Stimulated activated CD8-positive, alpha-beta memory T cell treated with anti-CD3 and anti-CD28 coated beads, Interleukin-12 subunit alpha, Interleukin-12 subunit beta, amount 100 ng/mL, for 1 hour (primary cell): Measurements from ENCODE around the gene XRCC6.
"Not testable (repeated sequence)": the region's sequence is repeated elsewhere in the genome, so short reads cannot be mapped to it uniquely, and the experiment has no call there.

Experiments used
- DNase-seq: peaks from one replicate; pipeline ENCODE4 v3.0.0-alpha.2; 2020; ENCODE audit warnings: low read depth

The XRCC6 gene

DNA sequence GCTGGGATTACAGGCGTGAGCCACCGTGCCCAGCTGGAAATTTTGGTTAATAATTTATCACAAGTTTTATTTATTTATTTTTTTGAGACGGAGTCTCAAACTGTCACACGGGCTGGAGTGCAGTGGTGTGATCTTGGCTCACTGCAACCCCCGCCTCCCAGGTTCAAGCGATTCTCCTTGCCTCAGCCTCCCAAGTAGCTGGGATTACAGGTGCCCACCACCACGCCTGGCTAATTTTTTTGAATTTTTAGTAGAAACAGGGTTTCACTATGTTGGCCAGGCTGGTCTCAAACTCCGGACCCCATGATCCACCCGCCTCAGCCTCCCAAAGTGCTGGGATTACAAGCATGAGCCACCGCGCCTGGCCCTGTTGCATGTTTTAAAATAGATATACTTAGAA is 65.8 kb downstream of the XRCC6 start:
- not testable (repeated sequence) for DNase-seq

DNA sequence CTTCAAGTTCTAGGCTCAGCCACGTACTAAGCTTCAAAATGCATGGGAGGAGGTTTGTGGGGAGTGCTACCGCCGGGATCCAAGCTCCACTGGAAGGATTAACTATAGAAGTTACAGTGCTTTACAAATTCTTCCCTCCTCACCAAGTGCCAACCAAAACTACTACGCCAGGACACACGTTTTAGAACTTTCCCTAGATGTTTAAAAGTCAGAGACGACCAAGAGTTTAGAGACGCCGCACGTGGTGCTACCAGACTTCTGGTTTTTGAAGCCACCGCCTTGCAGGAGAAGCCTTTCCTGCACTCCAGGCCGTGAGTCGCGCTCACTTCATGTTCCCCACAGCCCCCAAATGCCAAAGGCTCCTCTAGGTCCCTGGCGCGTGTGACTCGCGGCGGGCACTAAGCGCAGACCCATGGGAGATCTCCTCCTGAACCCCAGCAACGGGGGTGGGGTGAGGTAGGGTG is 66.8 kb downstream of the XRCC6 start:
- DNase-seq: no peak

DNA sequence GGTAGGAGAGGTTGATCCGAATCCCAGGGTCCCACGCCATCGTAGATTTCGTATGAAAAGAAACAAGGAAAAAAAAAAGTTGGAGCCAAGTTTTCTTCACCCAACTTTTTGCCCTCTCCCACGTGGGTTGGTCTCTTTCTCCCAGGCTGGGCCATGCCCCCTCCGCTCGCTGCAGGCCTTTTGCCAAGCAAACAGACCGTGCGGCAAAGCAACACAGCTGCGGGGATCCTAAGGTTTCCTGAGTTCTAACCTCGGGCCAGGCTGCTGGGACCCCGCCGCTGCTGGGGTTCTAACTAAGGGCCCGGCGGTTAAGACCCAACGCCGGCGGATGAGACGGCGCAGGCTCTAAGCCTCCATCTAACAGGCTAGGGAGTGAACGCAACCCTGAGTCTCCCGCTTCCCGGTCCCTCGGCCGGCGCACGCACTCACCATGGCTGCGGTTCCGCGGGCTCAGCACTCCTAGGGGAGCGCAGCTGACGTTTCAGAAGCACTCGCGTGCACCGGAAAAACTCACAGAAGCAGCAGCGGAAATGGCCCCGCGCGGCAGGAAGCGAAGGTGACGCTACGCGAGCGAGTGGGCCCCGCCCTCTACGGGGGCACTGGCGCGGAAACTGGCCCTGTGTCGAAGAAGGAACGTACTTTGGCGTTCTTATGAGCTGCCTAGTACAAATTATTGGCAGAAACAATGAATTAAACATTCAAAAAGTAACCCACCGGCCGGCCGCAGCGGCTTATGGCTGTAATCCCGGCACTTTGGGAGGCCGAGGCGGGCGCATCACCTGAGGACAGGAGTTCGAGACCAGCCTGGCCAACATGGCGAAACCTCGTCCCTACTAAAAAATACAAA is 67.5 kb downstream of the XRCC6 start, which contains the start of gene SNU13:
Gene SNU13, minus strand, starts transcription at position 503 of the 847 bp plus-strand sequence. Its CDS starts 71 bp downstream, at position 432.
- peak; percentile 87 for DNase-seq

DNA sequence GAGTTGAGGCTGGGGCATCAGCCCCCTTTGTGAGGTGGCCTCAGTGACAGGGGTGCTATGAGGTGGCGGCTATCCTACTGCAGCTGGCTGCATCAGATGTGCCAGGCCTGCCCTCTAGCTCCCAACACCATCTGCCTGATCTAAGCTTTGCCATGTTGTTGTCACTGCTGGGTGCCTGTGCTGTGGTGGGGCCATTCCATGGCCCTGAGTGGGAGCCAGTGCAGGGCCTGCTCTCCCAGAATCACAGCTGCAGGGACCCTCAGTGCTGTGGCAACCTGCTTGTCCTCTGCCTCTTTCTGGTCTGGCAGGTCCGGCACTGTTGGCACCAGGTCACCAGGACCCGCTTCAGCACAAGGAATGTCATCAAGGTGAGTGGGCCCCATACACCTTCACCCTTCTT is 69.4 kb downstream of the XRCC6 start:
- no peak for DNase-seq

DNA sequence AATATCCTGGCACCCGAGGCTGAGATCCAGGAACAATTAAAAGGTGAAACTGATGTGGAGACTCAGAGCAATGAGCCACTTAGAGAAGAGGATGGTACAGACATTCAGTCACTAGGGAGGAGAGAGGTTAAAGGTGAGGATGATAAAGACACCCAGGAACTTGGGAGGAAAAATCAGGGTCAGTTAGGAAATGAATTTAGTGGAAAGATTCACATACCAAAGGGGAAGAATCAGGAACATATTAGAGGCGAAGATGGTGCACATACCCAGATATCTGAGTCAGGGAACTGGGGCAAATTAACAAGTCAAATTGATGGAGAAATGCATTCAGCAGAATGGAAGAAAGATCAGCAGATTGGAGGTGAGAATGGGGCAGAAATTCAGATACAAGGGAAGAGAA is 74.1 kb downstream of the XRCC6 start:
- DNase-seq: no peak

DNA sequence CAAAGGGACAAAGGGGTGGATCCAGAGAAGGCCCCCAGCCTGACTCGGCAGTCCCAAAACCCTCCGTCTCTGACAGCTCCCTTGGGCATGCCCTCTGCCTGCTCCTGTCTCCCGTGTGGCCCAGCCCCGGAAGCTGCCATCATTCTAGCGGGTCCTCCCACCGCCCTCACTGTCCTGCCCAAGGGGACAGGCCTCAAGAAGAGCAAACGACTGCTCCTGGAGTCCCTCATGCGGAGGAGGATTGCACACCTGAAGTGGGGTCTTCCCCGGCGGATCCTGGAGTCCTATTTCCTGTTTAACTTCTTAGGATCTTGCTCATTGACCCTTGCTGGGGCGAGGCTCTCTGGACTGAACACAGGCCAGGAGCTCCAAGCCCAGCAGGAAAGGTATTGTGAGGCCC is 75.6 kb downstream of the XRCC6 start:
- no peak for DNase-seq

DNA sequence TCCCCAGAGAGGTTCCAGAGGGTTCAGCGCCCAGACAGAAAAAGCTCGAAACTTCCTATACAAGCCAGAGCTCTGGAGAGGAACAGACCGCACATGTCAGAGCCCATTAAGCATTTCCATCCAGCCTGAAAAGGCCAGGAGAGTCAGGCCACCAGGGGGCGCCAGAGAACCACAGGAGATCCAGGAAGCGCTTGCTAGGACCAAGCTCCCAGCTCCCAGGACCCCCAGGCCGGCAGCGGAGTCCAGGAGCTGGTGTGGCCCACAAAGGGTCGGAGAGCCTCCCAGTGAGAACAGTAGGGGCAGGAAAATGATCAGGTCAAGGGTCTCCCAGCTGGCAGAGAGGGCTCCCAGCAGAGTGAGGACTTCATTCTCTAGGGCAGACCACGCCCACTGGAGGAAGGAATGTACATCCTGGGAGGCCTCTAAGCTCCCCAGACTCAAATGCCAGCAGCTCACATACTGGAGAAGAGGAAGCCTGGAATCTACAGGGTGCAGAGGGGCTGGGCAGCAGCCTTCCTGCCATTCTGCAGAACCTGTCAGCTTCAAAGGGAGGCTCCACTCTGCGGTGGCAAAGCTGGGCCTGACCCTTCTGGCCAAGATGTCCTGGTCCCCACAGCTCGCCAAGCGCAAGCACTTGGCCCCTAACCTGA is 76.2 kb downstream of the XRCC6 start:
- peak; percentile 92 for DNase-seq

DNA sequence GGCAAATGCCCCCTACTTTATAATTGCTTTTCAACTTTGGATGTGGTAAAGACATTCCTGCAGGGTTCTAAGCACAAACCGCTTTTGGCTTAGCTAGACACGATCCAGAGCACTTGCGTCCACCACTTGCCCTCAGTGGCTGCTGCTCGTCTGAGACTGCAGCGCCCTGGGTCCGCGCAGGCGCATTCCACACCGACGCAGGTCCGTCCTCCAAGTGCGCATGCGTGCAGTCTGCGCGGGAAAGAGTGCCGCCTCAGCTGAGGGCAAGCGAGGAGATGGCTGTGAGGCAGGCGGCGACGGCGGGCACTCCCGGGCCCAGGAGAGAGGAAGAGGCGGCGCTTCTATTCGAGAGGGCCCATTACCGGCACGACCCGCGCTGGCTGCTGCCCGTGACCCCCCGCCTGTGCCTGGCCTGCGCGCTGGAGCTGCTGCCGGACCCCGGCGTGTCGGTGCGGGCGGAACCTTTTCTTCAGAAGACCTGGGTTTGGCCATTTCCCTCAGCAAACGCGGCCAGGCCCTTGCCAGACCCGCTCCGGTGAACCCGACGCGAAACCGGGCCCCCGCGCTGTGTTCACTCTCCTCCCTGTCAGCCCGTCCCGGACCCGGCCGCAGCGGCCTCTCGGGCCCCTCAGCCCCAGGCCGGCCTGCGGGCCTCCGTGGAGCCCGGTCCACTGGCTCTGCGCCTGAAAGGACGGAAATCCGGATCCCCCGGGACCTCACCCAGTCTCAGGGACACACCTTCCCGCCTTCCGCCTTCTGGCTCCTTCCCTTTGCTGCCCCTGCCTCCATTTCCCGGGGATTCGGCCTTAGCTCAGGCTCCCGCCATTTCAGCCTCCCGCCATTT is 78.4 kb downstream of the XRCC6 start, which contains the start of gene MEI1:
Gene MEI1, plus strand, starts transcription at position 240 of the 844 bp plus-strand sequence. Its CDS starts 36 bp downstream, at position 276.
- peak; percentile 79 for DNase-seq

DNA sequence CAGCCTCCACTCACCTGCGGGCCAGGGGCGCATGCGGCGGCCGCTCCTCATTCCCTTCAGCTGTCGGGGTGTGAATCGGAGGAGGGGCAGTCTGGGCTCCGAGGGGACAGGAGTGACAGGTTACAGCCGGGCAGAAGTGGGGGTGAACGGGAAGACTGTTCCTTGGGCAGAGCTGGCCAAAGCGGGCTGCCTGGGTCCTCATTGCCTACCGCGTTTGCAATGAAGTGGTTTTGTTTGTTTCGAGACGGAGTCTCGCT is 78.9 kb downstream of the XRCC6 start:
- DNase-seq: no peak

DNA sequence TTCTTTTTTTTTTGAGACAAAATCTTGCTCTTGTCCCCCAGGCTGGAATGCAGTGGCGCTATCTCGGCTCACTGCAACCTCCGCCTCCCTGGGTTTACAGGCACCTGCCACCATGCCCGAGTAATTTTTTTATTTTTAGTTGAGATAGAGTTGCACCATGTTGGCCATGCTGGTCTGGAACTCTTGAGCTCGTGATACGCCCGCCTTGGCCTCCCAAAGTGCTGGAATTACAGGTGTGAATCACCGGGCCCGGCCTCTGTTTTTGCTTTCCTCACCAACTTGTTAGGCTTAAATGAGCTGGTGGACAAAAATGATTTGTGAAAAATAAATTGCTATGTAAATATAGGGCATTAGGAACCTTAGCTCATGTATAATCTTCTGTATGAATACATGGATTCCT is 81.7 kb downstream of the XRCC6 start:
- no peak for DNase-seq

DNA sequence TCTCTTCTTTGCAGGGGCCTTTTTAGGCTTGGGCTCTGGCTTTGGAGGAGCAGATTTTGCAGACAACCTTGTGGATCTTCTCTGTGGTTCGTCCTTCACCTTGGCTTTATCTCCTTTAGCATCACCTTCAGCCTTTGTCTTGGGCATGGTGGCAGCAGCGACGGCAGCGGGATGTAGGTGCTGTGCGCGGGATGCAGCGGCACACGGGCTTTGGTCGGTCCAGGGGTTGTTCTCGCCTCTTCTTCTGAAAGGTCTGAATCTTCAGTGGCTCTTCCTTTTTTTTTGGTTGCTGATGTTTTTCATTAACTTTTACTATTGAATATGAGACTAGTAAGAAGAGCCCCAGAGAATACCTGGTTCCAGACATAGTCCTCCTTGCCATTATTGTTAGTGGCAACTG is 88.2 kb downstream of the XRCC6 start:
- no peak for DNase-seq

DNA sequence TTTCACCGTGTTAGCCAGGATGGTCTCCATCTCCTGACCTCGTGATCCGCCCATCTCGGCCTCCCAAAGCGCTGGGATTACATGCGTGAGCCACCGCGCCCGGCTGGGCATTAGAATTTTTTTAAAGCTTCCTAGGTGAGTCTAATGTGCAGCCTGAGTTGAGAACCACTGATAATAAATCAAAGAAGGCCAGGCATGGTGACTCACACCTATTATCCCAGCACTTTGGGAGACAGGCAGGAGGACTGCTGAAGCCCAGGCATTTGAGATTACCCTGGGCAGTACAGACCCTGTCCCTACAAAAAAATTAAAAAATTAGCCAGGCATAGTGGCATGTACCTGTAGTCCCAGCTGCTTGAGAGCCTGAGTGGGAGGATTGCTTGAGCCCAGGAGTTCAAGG is 91.9 kb downstream of the XRCC6 start:
- DNase-seq: no peak
